Kidney capillary endothelial cell (primary cell): Measurements from ENCODE around the gene NKX2-2.
A peak's percentile ranks its signal among the peaks of the same experiment; 100 is the strongest.
"Not testable (repeated sequence)": the region's sequence is repeated elsewhere in the genome, so short reads cannot be mapped to it uniquely, and the experiment has no call there.

Experiments used
- DNase-seq: peaks from one replicate; pipeline ENCODE4 v3.0.0-alpha.2; 2018; ENCODE audit warnings: low spot score

NKX2-2 gene

GRCh38 chr20:21508230-21509078 is 5.4 kb downstream of the NKX2-2 start:
- no peak for DNase-seq

GRCh38 chr20:21507400-21508229 is 6.2 kb downstream of the NKX2-2 start:
- no peak for DNase-seq

- DNase-seq, result peak; percentile 38
Measured at GRCh38 chr20:21505810-21506530, 7.9 kb downstream of the NKX2-2 start.

- peak; percentile 39 for DNase-seq
Measured at GRCh38 chr20:21505161-21505809, 8.6 kb downstream of the NKX2-2 start.

GRCh38 chr20:21504323-21504722 is 9.5 kb downstream of the NKX2-2 start:
- no peak for DNase-seq

- no peak for DNase-seq
Measured at GRCh38 chr20:21503345-21503744, 10.5 kb downstream of the NKX2-2 start.

- DNase-seq, result no peak
Measured at GRCh38 chr20:21501184-21501583, 12.7 kb downstream of the NKX2-2 start.

GRCh38 chr20:21500599-21500998 is 13.3 kb downstream of the NKX2-2 start:
- no peak for DNase-seq

- no peak for DNase-seq
Measured at GRCh38 chr20:21499641-21500040, 14.2 kb downstream of the NKX2-2 start.

GRCh38 chr20:21498635-21499034 is 15.2 kb downstream of the NKX2-2 start:
- DNase-seq, result no peak

- DNase-seq, result no peak
Measured at GRCh38 chr20:21498195-21498594, 15.7 kb downstream of the NKX2-2 start.

- DNase-seq, result no peak
Measured at GRCh38 chr20:21496452-21496851, 17.4 kb downstream of the NKX2-2 start.

GRCh38 chr20:21493049-21493448 is 20.8 kb downstream of the NKX2-2 start:
- no peak for DNase-seq

- no peak for DNase-seq
Measured at GRCh38 chr20:21490105-21490504, 23.8 kb downstream of the NKX2-2 start.

GRCh38 chr20:21480144-21480543 is 33.7 kb downstream of the NKX2-2 start:
- DNase-seq, result not testable (repeated sequence)

GRCh38 chr20:21465799-21466198 is 48.1 kb downstream of the NKX2-2 start:
- no peak for DNase-seq

- DNase-seq, result no peak
Measured at GRCh38 chr20:21464916-21465315, 48.9 kb downstream of the NKX2-2 start.
